ENCODE results near the gene GOLGA3.
"Not testable (repeated sequence)": the region's sequence is repeated elsewhere in the genome, so short reads cannot be mapped to it uniquely, and the experiment has no call there.

GOLGA3 gene, protein sequence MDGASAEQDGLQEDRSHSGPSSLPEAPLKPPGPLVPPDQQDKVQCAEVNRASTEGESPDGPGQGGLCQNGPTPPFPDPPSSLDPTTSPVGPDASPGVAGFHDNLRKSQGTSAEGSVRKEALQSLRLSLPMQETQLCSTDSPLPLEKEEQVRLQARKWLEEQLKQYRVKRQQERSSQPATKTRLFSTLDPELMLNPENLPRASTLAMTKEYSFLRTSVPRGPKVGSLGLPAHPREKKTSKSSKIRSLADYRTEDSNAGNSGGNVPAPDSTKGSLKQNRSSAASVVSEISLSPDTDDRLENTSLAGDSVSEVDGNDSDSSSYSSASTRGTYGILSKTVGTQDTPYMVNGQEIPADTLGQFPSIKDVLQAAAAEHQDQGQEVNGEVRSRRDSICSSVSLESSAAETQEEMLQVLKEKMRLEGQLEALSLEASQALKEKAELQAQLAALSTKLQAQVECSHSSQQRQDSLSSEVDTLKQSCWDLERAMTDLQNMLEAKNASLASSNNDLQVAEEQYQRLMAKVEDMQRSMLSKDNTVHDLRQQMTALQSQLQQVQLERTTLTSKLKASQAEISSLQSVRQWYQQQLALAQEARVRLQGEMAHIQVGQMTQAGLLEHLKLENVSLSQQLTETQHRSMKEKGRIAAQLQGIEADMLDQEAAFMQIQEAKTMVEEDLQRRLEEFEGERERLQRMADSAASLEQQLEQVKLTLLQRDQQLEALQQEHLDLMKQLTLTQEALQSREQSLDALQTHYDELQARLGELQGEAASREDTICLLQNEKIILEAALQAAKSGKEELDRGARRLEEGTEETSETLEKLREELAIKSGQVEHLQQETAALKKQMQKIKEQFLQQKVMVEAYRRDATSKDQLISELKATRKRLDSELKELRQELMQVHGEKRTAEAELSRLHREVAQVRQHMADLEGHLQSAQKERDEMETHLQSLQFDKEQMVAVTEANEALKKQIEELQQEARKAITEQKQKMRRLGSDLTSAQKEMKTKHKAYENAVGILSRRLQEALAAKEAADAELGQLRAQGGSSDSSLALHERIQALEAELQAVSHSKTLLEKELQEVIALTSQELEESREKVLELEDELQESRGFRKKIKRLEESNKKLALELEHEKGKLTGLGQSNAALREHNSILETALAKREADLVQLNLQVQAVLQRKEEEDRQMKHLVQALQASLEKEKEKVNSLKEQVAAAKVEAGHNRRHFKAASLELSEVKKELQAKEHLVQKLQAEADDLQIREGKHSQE (N-terminal part only)

GRCh38 chr12:132828706-132829534 lies at the start of gene GOLGA3:
Gene GOLGA3, minus strand, starts transcription at chr12:132828869. Its CDS starts 6,741 bp downstream, at chr12:132822128.
- DNase-seq: peak; percentile 95

DNA sequence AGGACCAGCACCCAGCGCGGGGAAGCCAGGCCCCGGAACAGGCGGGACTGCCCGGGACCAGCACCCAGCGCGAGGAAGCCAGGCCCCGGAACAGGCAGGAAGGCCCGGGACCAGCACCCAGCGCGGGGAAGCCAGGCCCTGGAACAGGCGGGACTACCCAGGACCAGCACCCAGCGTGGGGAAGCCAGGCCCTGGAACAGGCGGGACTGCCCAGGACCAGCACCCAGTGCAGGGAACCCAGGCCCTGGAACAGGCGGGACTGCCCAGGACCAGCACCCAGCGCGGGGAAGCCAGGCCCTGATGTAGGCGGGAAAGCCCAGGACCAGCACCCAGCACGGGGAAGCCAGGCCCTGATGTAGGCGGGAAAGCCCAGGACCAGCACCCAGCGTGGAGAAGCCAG lies 46.0 kb upstream of the GOLGA3 start:
- not testable (repeated sequence) for DNase-seq

- DNase-seq: no peak
Observed at GRCh38 chr12:132874175-132874574, 45.5 kb upstream of the GOLGA3 start.

GRCh38 chr12:132873724-132874123 lies 45.1 kb upstream of the GOLGA3 start:
- DNase-seq: no peak

- DNase-seq: peak in 1 of 2 donors; percentile 15
Observed at GRCh38 chr12:132872975-132873421, 44.3 kb upstream of the GOLGA3 start.

DNA sequence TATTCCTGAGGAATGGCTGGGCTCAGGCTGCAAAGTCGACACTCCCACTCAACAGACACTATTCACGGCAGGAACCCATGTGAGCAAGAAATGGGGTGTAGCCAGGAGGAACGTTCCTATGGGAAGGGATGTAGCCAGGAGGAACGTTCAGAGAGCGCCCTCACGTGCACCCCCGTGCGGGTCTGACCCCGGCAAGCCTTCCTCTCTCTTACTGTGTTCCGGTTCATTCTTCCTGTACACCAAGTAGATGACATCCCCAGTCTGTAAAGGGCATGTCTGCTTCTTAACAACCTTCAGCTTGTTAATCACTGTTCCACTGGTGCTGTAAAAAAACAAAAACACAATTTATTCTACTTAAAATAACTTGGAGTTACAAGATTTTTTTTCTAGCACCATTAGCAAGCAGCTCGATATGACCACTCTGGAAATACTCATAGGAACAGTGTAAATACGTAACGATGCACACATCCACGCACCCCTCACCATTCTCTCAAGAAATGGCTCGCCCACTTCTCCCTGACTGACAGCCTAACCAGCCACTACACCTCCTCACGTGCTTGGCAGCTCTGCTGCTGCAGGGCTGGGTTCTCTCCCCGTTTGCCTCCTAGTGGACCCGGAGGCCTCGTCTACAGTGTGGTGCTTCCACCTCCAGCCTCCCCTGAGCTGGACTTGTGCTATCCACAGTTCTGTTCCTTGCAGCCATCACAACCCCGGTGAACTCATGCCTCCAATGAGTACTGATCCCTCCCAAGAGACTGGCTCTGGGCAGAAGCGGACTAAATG lies 43.6 kb upstream of the GOLGA3 start:
- DNase-seq: no peak

GRCh38 chr12:132869551-132869950 lies 40.9 kb upstream of the GOLGA3 start:
- no peak for DNase-seq

GRCh38 chr12:132866251-132866828 lies 37.7 kb upstream of the GOLGA3 start:
- DNase-seq: no peak

- DNase-seq: no peak
Observed at GRCh38 chr12:132861558-132861957, 32.9 kb upstream of the GOLGA3 start.

DNA sequence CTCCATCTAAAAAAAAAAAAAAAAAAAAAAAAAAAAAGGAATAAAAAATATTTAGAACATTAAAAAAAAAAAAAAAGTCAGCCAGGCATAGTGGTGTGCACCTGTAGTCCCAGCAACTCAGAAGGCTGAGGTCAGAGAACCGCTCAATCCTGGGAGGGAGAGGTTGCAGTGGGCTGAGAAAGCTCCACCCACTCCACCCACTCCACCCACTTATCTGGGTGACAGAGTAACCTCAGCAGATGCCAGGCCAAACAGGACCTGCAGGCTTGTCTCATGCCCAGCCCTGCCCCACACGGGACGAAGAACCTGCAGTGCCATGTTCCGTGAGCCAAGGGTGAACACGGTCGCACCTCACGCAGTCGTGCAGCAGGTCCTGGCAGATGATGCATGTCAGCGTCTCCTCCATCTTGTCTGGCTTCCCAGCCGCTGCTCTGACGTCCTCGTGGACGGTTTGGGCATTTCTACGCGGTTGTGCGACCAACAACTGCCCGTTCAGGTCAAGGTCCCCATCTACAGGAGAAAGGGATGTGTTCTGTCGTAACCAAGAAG lies 30.1 kb upstream of the GOLGA3 start:
- no peak for DNase-seq

- DNase-seq: not testable (repeated sequence)
Observed at GRCh38 chr12:132857019-132857418, 28.4 kb upstream of the GOLGA3 start.

GRCh38 chr12:132856581-132856980 lies 27.9 kb upstream of the GOLGA3 start:
- no peak for DNase-seq

- not testable (repeated sequence) for DNase-seq
Observed at GRCh38 chr12:132855211-132855610, 26.5 kb upstream of the GOLGA3 start.

DNA sequence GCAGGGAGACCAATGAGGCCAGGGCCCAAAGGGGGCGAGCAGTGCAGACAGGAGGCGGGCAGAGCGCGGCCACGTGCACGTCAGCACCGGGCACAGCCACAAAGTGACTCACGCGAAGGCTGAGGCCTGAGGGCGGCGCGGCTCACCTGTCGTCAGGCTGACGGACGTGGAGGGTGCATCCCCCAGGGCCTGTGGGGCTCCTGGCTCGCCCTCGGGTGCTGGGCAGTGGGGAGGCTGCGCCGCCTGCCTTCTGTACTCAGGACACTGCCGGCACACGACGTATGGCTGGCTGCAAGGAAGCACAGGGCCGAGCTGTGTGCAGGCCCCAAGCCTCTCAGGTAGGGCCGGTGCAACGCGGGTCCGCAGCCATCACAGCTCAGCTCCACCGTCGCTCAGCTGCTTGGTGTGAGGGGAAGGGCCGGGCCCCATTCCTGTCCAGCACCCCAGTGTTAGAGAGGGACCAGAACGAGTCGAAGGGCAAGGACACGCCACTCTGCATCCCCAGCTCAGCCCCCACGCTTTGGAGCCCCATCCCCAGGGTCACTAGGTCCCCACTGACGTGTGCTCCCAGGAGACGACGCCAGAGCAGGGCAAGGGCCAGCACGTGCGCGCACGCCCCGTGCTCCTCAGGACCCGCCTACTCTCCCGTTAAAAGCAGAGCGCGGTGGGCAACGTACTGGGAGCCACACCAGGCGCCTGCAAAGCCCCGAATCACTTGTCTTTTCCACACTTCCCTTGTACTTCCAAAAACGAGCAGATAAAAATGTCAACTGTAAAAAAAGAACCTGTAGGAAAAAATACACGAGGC lies 24.8 kb upstream of the GOLGA3 start:
- no peak for DNase-seq

DNA sequence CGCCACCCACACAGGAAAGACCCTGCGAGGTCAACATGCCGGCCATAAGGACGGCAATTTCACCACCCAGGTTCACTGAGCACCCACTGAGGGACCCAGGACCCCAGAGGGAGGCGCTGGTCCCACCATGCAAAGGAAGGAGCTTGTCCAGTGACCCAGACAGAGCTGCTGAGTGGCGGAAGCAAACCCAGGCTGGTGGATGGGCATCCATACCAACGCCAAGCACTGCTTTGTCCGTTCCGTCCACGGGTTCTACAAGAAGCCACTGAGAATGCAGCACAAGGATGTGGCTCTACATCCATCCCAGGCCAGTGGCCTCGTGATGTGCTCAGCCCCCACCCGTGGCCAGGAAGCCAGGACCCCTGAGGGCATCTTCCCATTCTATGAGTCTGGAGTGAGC lies 23.8 kb upstream of the GOLGA3 start:
- no peak for DNase-seq

GRCh38 chr12:132851465-132851864 lies 22.8 kb upstream of the GOLGA3 start:
- no peak for DNase-seq

DNA sequence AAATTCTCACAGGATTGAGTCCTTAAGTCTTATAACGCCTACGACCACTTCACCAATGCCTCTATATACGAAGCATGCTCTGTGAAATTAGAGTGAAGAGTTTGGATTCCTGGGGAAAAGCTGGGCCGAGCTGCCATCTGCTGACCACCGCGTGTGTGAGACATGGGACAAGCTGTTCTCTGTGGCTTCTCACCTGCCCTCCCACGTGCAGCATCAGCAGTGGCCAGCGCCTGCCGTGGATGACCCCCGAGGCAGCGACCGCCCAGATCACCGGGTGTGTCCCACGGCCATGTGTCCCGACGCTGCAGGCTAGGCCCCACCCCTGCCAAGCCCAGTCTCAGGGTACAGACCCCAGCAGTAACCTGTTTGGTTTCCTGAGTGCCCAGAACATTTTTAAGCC lies 21.6 kb upstream of the GOLGA3 start:
- DNase-seq: no peak

DNA sequence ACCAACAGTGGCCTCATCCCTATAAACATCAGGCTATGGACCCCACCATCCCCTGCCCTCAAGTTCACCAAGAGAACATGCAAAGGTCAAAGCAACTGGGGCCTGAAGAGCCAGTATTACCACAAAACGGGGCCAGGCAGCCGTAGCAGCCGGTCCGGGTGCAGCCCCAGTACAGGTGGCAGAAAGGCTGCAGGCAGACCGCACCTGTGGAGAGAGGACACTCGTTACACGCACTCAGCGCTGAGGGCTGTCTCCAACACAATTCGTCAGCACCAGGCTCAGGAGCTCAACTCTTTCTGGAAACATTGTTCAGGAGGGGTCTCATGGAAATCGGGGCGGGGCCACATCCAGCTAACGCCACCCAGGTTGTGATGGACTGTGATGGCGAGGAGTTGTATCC lies 19.9 kb upstream of the GOLGA3 start:
- no peak for DNase-seq

Measured in CD4-positive, alpha-beta T cell treated with Interleukin-4 for 1 hour (primary cell).